Measurements from ENCODE around the gene RPS15A. TPM values are rescaled to one million over a fixed set of nuclear protein-coding genes. Genes with fewer than 3 reads are reported as not detected.

RPS15A gene
- total RNA-seq = 1,000 to 10,000 TPM; 2,060 to 2,087 TPM

DNA sequence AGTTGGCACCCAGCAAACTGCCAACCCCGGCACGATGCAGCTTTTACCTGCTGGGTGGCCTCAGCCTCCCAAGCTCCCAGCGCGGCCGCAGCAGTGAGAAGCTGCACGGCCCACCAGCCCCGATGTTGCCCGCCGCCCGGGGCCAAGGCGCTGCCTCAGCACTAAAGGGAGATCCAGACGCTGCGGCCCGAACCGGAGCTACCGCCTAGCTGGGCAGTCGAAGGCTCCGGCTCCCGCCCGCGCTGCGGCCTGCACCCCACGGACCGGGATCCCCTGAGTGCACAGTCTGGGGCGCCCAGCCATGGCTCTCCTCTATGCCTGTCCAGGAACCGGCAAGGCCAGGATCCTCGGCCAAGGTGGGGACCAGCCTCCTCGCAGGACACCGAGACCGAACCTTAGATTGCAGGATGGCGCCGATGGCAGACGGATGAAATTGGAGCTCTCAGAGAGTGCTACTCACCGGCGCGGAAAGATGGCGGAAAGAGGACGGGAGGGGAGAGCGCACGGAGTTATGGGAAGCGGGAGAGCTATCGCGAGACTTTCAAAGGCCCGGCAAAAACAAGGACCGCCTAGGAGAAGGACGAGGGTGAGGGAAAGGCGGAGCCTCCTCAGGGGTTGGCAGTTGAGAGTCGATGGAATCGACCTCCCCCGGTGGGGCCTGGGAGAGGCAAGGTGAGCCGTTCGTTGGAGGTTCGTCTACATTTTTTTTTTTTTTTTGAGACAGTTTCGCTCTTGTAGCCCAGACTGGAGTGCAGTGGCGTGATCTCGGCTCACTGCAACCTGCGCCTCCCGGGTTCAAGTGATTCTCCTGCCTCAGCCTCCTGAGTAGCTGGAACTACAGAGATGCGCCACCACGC lies at the start of gene RPS15A:
RPS15A (minus strand) TSS at position 485 of the 857 bp plus-strand sequence. CDS start 1,221 bp downstream, outside the sequence.
- peak; percentile 96 for DNase-seq
- peaks cover 72% of the 10 kb centered on the region for H3K36me3 Mint-ChIP-seq
- H3K4me1 Mint-ChIP-seq (ENCODE audit: low read depth) = peaks cover 41% of the 10 kb centered on the region
- H3K27me3 Mint-ChIP-seq = no peaks in the 10 kb centered on the region
- CTCF ChIA-PET = interaction anchor here (0.6 to 8.4 kb wide), 4 partner anchors 11 to 1088 kb away, joined by 3 to 90 read pairs (median 3); partner anchors contain the start of gene ARL6IP1
- intact Hi-C loops (cut with micrococcal nuclease) = loop anchor here (1.0 to 5.0 kb wide), 3 partner anchors 11 to 277 kb away; partner anchors contain the start of genes ARL6IP1, COQ7 and SMG1
- H3K27ac Mint-ChIP-seq = peak within 1 kb of the TSS; percentile 99
- POLR2A ChIA-PET = interaction anchor here (0.7 to 7.0 kb wide), 6 partner anchors 11 to 156 kb away, joined by 3 to 126 read pairs (median 6); partner anchors contain the start of genes ARL6IP1 and SMG1
- peak within 1 kb of the TSS; percentile 97 for H3K4me3 Mint-ChIP-seq
- H3K9me3 Mint-ChIP-seq = no peaks in the 10 kb centered on the region

DNA sequence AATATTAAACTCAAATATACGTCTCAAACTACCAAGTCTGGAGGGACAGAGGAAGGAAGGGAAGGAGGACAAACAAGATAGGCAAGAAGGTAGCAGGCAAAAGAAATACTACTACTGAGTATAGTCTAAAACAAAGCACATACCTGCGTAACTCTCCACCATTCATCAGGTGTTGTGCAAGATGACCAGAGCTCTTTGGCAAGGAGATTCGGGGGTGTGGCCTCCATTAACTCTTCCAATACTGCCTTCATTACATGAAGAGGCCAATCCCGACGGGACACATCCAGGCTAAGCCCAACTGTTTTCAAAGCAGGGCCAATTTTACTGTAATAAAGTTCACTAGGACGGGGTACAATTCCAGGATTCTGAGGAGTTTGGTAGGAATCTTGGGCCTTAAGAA lies 49.4 kb upstream of the RPS15A start:
- CTCF ChIA-PET = interaction anchor here (1.3 kb wide), 1 partner anchor 247 kb away, joined by 3 read pairs; no protein-coding TSS in a partner anchor
- Mint-ChIP-seq H3K27me3 (no peaks in the 10 kb centered on the region), H3K36me3 (peaks cover 63% of the 10 kb centered on the region), H3K9me3 (no peaks in the 10 kb centered on the region), H3K4me3 (no peak overlapping the region), H3K27ac (no peak overlapping the region), H3K4me1 (ENCODE audit: low read depth) (peaks cover 17% of the 10 kb centered on the region)
- no peak for DNase-seq
- intact Hi-C loops (cut with micrococcal nuclease) = loop anchor here (5.0 kb wide), 1 partner anchor 37 kb away; the partner anchor contains the start of gene ARL6IP1
- POLR2A ChIA-PET = no interaction called here

DNA sequence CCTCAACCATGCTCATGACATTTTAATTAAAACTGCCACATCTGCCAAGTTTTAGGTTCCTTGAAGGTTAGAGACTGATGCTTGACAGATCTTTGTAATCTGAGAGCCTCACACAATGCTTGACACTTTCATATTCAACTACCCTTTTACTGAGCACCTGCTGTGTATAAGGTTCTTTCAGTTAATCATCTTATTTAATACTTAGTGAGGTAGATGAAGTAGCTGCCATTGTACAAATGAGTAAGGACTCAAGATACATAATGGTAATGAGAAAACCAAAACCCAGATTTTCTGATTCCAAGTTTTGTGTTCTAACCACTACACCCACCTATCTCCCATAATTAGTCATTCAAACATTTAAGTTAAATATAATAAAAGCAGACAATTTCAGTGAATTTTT lies 46.6 kb upstream of the RPS15A start:
- POLR2A ChIA-PET = interaction anchor here (1.0 to 1.4 kb wide), 5 partner anchors 33 to 109 kb away, joined by 3 to 7 read pairs (median 4); partner anchors contain the start of gene RPS15A
- peak overlapping the region; percentile 84 for H3K27ac Mint-ChIP-seq
- no peak for DNase-seq
- CTCF ChIA-PET = interaction anchor here (1.2 to 3.2 kb wide), 2 partner anchors 17 to 35 kb away, joined by 3 to 12 read pairs; partner anchors contain the start of gene ARL6IP1
- no peaks in the 10 kb centered on the region for H3K27me3 Mint-ChIP-seq
- intact Hi-C loops (cut with micrococcal nuclease) = loop anchor here (5.0 kb wide), 1 partner anchor 34 kb away; the partner anchor contains the start of gene ARL6IP1
- H3K36me3 Mint-ChIP-seq = peaks cover 61% of the 10 kb centered on the region
- peaks cover 17% of the 10 kb centered on the region for H3K4me1 Mint-ChIP-seq (ENCODE audit: low read depth)
- no peaks in the 10 kb centered on the region for H3K9me3 Mint-ChIP-seq
- H3K4me3 Mint-ChIP-seq = no peak overlapping the region

DNA sequence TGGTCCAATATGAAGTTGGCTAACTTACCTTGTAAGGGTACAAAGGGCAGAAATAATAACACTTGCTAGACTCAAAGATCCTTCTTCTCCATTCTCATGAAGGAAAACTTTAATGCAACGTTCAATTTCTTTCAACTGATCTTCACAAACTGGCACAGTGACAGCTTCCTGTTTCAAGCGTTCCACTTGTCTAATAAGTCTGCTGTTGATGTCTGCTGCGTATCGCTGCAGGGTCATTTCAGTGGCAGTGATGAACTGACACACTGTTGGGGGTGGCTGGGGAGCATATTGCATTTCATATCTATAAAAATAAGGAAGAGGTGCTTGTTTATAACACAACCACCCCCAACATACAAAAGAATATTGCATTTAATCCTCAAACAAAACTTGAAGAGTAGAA lies 44.7 kb upstream of the RPS15A start:
- H3K9me3 Mint-ChIP-seq = no peaks in the 10 kb centered on the region
- peak overlapping the region; percentile 23 for H3K27ac Mint-ChIP-seq
- H3K27me3 Mint-ChIP-seq = no peaks in the 10 kb centered on the region
- peaks cover 17% of the 10 kb centered on the region for H3K4me1 Mint-ChIP-seq (ENCODE audit: low read depth)
- no peak overlapping the region for H3K4me3 Mint-ChIP-seq
- ChIA-PET POLR2A (no interaction called here), CTCF (interaction anchor here (1.8 to 3.2 kb wide), 2 partner anchors 15 to 33 kb away, joined by 3 to 12 read pairs; partner anchors contain the start of gene ARL6IP1)
- peaks cover 60% of the 10 kb centered on the region for H3K36me3 Mint-ChIP-seq
- DNase-seq = no peak
- intact Hi-C loops (cut with micrococcal nuclease) = loop anchor here (5.0 kb wide), 1 partner anchor 33 kb away; the partner anchor contains the start of gene ARL6IP1

DNA sequence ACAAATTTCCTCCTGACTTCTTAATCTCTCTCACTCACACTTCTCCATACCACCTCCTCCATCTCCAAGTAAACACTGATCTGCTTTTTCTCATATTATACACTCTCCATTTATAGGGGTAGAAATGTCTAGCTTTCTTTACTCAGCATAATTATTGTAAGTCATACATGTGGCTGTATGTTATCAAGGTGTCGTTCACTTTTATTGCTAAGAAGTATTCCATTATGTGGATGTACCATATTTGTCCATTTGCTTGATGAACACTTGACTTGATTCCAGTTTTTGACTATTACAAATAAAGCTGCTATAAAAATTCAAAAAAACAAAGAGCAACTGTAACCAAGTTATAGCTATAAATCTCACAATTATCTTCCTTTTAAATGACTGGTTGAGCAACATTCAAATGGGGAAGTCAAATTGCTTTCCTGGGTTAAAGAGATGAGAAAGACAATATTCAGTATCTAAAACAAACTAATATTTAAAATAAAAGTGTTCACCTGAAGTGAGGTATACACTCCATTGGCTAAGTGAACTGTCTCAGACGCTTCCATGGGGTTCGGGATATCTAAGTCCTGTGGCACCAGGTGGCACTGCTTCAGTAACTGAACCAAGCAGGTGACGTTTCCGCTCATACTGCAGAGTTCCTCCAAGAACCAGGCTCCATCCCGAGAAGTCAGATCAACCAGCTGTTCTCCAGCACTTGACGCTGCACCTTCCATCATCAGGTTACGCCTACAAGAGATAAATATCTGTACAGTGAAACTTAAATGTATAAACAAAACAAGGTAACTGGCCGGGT lies 43.8 kb upstream of the RPS15A start:
- H3K4me1 Mint-ChIP-seq (ENCODE audit: low read depth) = peaks cover 17% of the 10 kb centered on the region
- no peak overlapping the region for H3K27ac Mint-ChIP-seq
- H3K9me3 Mint-ChIP-seq = no peaks in the 10 kb centered on the region
- H3K4me3 Mint-ChIP-seq = no peak overlapping the region
- ChIA-PET POLR2A (no interaction called here), CTCF (interaction anchor here (1.4 to 1.8 kb wide), 2 partner anchors 16 to 32 kb away, joined by 3 to 12 read pairs; partner anchors contain the start of gene ARL6IP1)
- peaks cover 62% of the 10 kb centered on the region for H3K36me3 Mint-ChIP-seq
- H3K27me3 Mint-ChIP-seq = no peaks in the 10 kb centered on the region
- no peak for DNase-seq
- intact Hi-C loops (cut with micrococcal nuclease) = no loop called here

DNA sequence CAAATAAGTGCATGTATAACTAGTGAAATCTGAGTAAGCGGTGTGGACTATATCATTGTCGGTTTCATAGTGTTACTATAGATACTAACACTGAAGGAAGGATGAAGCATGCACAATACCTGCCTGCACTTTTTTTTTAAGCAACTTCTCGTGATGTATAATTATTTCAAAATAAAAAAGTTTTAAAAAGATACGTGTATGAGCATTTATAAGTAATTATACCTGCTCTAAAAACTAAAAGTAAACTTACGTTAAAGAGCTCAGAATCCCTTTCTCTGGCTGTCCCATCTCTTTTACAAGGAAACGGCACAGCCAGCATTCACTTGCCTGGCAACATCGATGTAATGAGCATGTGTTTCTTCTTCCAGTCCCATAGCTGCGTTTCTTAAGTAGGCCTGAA lies 42.5 kb upstream of the RPS15A start:
- peaks cover 62% of the 10 kb centered on the region for H3K36me3 Mint-ChIP-seq
- CTCF ChIA-PET = interaction anchor here (0.8 to 1.0 kb wide), 2 partner anchors 12 to 119 kb away, joined by 3 read pairs; no protein-coding TSS in a partner anchor
- H3K4me1 Mint-ChIP-seq (ENCODE audit: low read depth) = peaks cover 17% of the 10 kb centered on the region
- H3K27ac Mint-ChIP-seq = no peak overlapping the region
- H3K4me3 Mint-ChIP-seq = no peak overlapping the region
- no peak for DNase-seq
- POLR2A ChIA-PET = no interaction called here
- no peaks in the 10 kb centered on the region for H3K27me3 Mint-ChIP-seq
- intact Hi-C loops (cut with micrococcal nuclease) = no loop called here
- H3K9me3 Mint-ChIP-seq = no peaks in the 10 kb centered on the region

DNA sequence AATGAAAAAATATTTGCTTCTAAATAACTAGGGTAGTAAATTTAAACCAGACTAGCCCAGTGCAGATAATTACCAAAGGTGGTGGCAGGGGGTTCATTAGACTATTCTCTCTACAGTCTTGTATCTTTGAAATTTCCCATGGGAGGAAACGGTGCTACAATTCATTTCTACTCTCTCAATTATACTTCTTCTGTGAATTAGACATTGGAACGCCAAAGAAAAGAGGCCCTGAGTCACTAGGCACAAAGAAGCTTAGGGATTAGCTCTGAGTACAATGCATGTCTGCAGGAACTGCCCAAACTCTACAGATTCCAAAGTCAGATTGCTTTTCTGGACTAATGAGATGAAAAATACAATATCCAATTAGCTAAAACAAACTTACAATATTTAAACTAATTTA lies 41.9 kb upstream of the RPS15A start:
- Mint-ChIP-seq H3K9me3 (no peaks in the 10 kb centered on the region), H3K27ac (no peak overlapping the region), H3K36me3 (peaks cover 59% of the 10 kb centered on the region), H3K4me3 (no peak overlapping the region), H3K27me3 (no peaks in the 10 kb centered on the region), H3K4me1 (ENCODE audit: low read depth) (peaks cover 12% of the 10 kb centered on the region)
- ChIA-PET CTCF (interaction anchor here (0.8 to 1.0 kb wide), 2 partner anchors 12 to 120 kb away, joined by 3 read pairs; no protein-coding TSS in a partner anchor), POLR2A (interaction anchor here (0.5 kb wide), 1 partner anchor 14 kb away, joined by 4 read pairs; no protein-coding TSS in a partner anchor)
- intact Hi-C loops (cut with micrococcal nuclease) = no loop called here
- no peak for DNase-seq

DNA sequence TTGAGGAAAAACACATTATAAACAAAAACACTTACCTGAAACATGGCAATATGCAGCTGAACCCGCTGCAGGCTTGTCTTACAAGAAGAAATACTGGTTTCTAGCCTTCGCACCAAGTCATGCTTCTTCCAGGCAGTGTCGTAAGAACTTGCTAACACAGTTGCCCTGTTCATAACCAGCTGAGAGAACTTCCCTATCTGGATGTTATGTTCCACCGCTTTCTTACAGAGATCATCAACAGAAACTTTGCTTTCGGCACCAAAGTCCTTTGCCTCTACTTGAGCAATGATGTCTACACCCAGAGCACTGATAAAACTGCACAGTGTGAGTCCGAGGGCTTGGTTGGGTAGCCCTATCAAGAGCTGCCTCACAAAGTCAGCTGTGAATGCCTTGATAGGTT lies 39.1 kb upstream of the RPS15A start:
- no peaks in the 10 kb centered on the region for H3K9me3 Mint-ChIP-seq
- no peak overlapping the region for H3K4me3 Mint-ChIP-seq
- H3K27ac Mint-ChIP-seq = no peak overlapping the region
- H3K4me1 Mint-ChIP-seq (ENCODE audit: low read depth) = peaks cover 5% of the 10 kb centered on the region
- H3K36me3 Mint-ChIP-seq = peaks cover 37% of the 10 kb centered on the region
- intact Hi-C loops (cut with micrococcal nuclease) = no loop called here
- ChIA-PET CTCF (no interaction called here), POLR2A (no interaction called here)
- no peaks in the 10 kb centered on the region for H3K27me3 Mint-ChIP-seq
- DNase-seq = no peak

DNA sequence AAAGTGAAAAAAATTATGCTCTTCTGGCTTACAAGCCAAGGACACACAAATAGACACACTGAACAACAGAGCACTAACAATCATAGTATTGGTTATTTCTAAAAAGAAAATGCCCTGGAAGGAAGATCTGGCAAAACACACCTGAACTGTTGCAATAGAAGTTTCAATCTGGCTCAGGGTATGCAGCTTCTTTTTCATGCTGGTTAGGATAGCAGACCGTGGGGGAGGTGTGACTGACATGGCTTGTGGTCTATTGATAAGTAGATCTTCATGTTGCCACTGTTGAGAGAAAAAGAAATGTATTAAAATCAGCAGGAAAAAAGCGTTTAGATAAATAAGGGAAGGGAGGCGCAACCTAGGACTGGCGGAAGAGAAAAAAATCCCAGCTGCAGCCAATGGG lies 37.8 kb upstream of the RPS15A start:
- Mint-ChIP-seq H3K27me3 (no peaks in the 10 kb centered on the region), H3K36me3 (peaks cover 29% of the 10 kb centered on the region), H3K9me3 (no peaks in the 10 kb centered on the region), H3K27ac (peak overlapping the region; percentile 5), H3K4me1 (ENCODE audit: low read depth) (peaks cover 5% of the 10 kb centered on the region), H3K4me3 (no peak overlapping the region)
- intact Hi-C loops (cut with micrococcal nuclease) = no loop called here
- peak; percentile 27 for DNase-seq
- ChIA-PET CTCF (interaction anchor here (0.6 to 1.2 kb wide), 2 partner anchors 11 to 26 kb away, joined by 3 to 4 read pairs; partner anchors contain the start of gene ARL6IP1), POLR2A (no interaction called here)

DNA sequence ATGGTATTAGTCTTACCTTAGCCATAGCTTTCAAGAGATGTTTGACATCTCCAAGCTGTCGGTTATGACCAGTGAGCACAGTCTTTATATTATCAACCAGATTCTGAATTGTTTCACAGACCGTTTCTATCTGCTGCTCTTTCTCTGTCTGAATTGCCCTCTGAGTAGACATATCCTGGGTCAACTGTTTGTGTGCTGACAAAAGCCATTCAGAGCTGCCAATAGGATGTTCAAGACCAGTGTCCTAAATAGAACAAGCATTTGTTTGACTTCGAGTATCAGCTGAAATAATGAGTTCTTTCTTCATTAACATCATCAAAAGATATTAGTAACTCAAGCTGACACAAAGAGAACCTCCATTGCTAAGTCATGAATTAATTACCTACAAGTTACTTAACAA lies 26.2 kb upstream of the RPS15A start:
- Mint-ChIP-seq H3K27ac (no peak overlapping the region), H3K4me3 (no peak overlapping the region), H3K36me3 (peaks cover 39% of the 10 kb centered on the region), H3K4me1 (ENCODE audit: low read depth) (peaks cover 17% of the 10 kb centered on the region), H3K27me3 (no peaks in the 10 kb centered on the region), H3K9me3 (no peaks in the 10 kb centered on the region)
- intact Hi-C loops (cut with micrococcal nuclease) = no loop called here
- no peak for DNase-seq
- CTCF ChIA-PET = interaction anchor here (1.2 to 3.1 kb wide), 3 partner anchors 12 to 129 kb away, joined by 5 to 19 read pairs (median 5); partner anchors contain the start of gene ARL6IP1
- POLR2A ChIA-PET = no interaction called here

DNA sequence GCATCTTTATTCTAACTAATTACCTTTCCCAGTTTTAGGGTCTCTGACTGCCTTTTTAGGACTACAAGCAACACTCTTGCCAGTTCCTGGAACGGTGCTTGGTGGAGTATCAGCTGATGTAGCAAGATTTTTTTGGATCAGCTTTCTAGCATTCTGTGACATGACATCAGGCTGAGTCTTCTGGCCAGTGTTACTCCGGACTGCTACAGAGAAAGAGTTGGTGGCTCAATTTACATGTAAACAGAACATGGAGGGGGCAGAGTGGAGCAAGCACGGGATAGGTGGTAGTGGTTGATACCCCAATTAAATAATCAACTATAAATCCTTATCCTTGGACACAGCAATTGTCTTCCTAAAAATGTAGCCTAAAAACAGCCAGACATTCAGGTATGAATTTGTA lies 21.8 kb upstream of the RPS15A start:
- Mint-ChIP-seq H3K9me3 (no peaks in the 10 kb centered on the region), H3K36me3 (peaks cover 53% of the 10 kb centered on the region), H3K27ac (no peak overlapping the region), H3K4me3 (no peak overlapping the region), H3K4me1 (ENCODE audit: low read depth) (no peaks in the 10 kb centered on the region), H3K27me3 (no peaks in the 10 kb centered on the region)
- ChIA-PET POLR2A (no interaction called here), CTCF (no interaction called here)
- intact Hi-C loops (cut with micrococcal nuclease) = no loop called here
- DNase-seq = no peak
